ENCODE data around the gene EVI2B.

Gene EVI2B

DNA sequence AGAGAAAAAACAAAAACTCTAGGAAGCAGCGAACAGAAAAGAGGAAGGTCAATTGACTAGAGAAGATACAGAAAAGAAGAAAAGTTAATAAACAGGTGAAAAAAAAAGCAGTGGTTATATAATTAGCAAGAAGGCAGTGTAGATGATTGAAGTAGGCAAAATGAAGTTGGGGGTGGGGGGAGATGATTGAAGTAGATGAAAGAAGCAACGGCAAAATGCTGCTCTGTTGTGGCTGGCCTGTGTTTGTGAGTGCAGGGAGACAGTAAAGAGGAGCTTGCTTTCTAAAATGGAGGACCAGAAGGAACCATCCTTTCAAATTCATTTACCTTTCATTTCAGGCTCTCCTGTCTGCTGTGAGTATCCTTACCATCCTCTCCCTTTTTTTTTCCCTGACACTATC, 3.6 kb downstream of the EVI2B start:
- no peak overlapping the region for H3K27ac ChIP-seq (ENCODE audit: low read depth, low read length)
- no peak overlapping the region for H3K4me3 ChIP-seq (ENCODE audit: low read depth, low read length)
- H3K4me1 ChIP-seq (ENCODE audit: control insufficient read depth, insufficient read depth, low read length), result no peaks in the 10 kb centered on the region
- H3K27me3 ChIP-seq (ENCODE audit: control insufficient read depth, insufficient read depth, low read length), result no peaks in the 10 kb centered on the region
- no peaks in the 10 kb centered on the region for H3K36me3 ChIP-seq (ENCODE audit: control insufficient read depth, insufficient read depth, low read length)
- H3K9ac ChIP-seq (ENCODE audit: low read length), result no peak overlapping the region
- no peaks in the 10 kb centered on the region for H3K9me3 ChIP-seq (ENCODE audit: control insufficient read depth, insufficient read depth, low read depth, low read length)

DNA sequence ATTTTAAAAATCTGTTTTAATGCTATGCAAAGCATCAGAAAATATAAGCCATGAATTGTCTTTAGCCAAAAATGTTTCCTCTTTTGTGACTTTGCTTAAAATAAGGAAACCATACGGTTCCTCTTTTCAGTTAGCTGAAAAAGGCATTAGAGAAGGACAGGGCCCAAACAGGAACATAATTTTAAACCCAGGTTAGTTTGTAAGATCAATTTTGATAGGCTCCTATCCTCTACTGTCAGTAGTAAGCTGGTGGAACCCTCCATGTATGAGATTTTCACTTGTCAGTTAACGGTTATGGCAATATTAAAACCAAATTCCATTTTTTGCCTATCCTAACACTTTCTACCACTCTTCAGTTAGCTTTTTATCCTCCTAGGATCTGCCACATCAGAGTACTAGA, 4.3 kb downstream of the EVI2B start:
- no peak overlapping the region for H3K4me3 ChIP-seq (ENCODE audit: low read depth, low read length)
- no peaks in the 10 kb centered on the region for H3K9me3 ChIP-seq (ENCODE audit: control insufficient read depth, insufficient read depth, low read depth, low read length)
- H3K27me3 ChIP-seq (ENCODE audit: control insufficient read depth, insufficient read depth, low read length), result no peaks in the 10 kb centered on the region
- H3K36me3 ChIP-seq (ENCODE audit: control insufficient read depth, insufficient read depth, low read length), result no peaks in the 10 kb centered on the region
- H3K9ac ChIP-seq (ENCODE audit: low read length), result no peak overlapping the region
- no peak overlapping the region for H3K27ac ChIP-seq (ENCODE audit: low read depth, low read length)
- H3K4me1 ChIP-seq (ENCODE audit: control insufficient read depth, insufficient read depth, low read length), result no peaks in the 10 kb centered on the region

DNA sequence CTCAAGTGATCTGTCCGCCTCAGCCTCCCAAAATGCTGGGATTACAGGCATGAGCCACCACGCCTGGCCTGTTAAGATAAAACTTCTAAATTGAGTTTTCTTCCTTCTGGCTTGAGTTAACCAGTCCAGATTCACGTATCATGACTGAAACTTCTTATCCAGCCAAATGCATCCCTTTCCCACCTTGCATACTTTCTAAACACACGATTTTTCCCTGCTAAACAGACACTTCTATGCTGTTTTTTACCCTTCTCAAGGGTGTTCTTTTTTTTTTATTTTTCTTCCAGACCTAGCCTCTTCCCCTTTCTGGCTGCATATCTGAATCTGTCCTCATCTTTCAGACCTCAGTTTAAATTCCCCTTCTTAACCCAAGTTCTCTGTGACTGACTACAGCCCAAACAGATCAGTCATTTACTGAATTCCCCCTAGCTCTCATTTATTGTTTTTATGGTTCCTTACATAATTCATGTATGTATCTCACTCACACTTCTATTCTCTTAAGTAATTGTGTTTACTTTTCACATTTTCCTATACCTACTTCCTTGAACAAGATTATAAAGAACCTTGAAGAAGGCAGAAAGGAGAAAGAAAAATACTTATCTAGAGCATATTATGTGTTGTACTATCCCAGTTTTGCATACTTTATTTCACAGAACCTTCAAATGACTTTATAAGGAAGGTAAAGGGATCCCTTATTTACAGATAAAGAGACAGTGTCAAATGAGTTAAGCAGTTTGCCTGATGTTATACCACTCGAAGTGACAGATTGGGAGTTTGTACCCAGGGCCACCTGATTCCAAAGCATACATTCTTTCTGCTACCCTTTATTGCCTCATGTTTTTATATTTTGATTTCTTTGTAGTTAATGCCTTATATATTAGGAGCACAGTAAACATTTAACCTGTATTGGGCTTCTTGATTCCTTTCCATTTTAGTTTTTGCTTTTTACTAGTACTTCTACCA, 5.2 kb downstream of the EVI2B start:
- Histone ChIP-seq H3K9ac (ENCODE audit: low read length) (no peak overlapping the region), H3K9me3 (ENCODE audit: control insufficient read depth, insufficient read depth, low read depth, low read length) (no peaks in the 10 kb centered on the region), H3K27ac (ENCODE audit: low read depth, low read length) (no peak overlapping the region), H3K36me3 (ENCODE audit: control insufficient read depth, insufficient read depth, low read length) (no peaks in the 10 kb centered on the region), H3K4me3 (ENCODE audit: low read depth, low read length) (no peak overlapping the region), H3K4me1 (ENCODE audit: control insufficient read depth, insufficient read depth, low read length) (no peaks in the 10 kb centered on the region), H3K27me3 (ENCODE audit: control insufficient read depth, insufficient read depth, low read length) (no peaks in the 10 kb centered on the region)

DNA sequence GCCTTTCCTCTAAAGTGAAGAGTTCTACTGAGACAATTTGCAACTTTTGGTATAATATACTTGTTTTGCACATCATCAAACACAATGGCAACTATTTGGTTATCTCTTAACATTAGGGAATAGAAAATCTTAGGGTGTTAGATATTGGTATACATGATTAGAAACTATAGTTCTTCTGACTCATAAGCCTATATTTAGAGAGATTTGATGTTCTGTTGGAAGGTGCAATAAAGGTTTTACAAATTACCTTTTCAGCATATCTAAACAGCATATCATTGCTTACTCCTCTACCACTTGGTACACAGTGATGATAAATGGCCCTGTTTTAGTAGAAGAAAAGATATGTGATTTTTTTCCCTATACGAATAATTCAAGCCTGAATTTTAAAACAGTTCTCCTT, 6.2 kb downstream of the EVI2B start:
- no peaks in the 10 kb centered on the region for H3K27me3 ChIP-seq (ENCODE audit: control insufficient read depth, insufficient read depth, low read length)
- no peaks in the 10 kb centered on the region for H3K36me3 ChIP-seq (ENCODE audit: control insufficient read depth, insufficient read depth, low read length)
- H3K4me1 ChIP-seq (ENCODE audit: control insufficient read depth, insufficient read depth, low read length), result no peaks in the 10 kb centered on the region
- H3K9me3 ChIP-seq (ENCODE audit: control insufficient read depth, insufficient read depth, low read depth, low read length), result 0 out of 2 replicates have a peak, but pooled peaks cover 2% of the 10 kb centered on the region
- H3K9ac ChIP-seq (ENCODE audit: low read length), result no peak overlapping the region
- H3K4me3 ChIP-seq (ENCODE audit: low read depth, low read length), result no peak overlapping the region
- no peak overlapping the region for H3K27ac ChIP-seq (ENCODE audit: low read depth, low read length)

DNA sequence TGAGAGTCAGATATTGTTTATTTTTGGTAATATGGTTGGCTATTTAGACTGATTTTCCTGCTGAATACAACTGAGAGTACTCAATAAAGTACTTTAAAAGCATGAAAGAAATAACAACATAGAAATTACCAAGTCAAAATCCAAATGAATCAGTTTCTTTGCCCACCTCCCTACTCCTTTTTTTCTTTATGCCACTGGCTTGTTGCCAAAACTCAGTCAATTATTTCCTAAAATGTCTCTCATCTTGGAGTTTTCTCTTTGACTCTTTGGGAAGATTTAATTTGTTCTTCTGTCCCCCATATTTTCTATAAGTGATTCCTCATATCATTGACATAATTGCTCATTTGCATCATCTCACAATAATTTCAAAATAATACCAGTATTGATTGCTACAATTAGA, 14.2 kb downstream of the EVI2B start:
- Histone ChIP-seq H3K36me3 (ENCODE audit: control insufficient read depth, insufficient read depth, low read length) (no peaks in the 10 kb centered on the region), H3K4me1 (ENCODE audit: control insufficient read depth, insufficient read depth, low read length) (no peaks in the 10 kb centered on the region)

DNA sequence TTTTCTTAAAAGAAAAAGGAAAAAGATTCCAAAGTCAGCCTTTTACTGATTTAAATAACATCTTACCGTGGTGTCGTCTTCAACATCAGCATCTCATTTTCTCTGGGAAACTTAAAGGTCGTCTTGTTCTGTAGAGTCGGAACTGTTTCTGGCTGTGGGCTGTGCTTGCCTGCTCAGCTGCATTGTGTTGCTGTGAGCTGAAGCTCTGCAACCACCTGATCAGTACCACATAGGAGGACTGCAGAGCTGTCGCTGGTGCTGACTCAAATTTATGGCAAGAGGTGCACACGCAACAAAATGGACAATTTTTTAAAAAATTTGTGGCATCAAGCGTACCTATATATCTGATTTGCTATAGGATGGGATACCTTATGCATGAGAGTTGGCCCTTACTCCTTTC, 16.8 kb downstream of the EVI2B start, which contains the start of gene OMG:
OMG (minus strand) TSS at position 150 of the 400 bp plus-strand sequence. CDS start 908 bp downstream, outside the sequence.
- Histone ChIP-seq H3K4me3 (ENCODE audit: low read depth, low read length) (no peak within 1 kb of the TSS), H3K9me3 (ENCODE audit: control insufficient read depth, insufficient read depth, low read depth, low read length) (no peaks in the 10 kb centered on the region), H3K4me1 (ENCODE audit: control insufficient read depth, insufficient read depth, low read length) (no peaks in the 10 kb centered on the region), H3K36me3 (ENCODE audit: control insufficient read depth, insufficient read depth, low read length) (no peaks in the 10 kb centered on the region), H3K27ac (ENCODE audit: low read depth, low read length) (no peak within 1 kb of the TSS), H3K27me3 (ENCODE audit: control insufficient read depth, insufficient read depth, low read length) (no peaks in the 10 kb centered on the region), H3K9ac (ENCODE audit: low read length) (no peak within 1 kb of the TSS)

More for the DNA sequence above, 14.2 kb downstream of the EVI2B start:
- Histone ChIP-seq H3K9ac (ENCODE audit: low read length) (no peak overlapping the region), H3K4me3 (ENCODE audit: low read depth, low read length) (no peak overlapping the region), H3K27ac (ENCODE audit: low read depth, low read length) (no peak overlapping the region), H3K9me3 (ENCODE audit: control insufficient read depth, insufficient read depth, low read depth, low read length) (0 out of 2 replicates have a peak, but pooled peaks cover 2% of the 10 kb centered on the region), H3K27me3 (ENCODE audit: control insufficient read depth, insufficient read depth, low read length) (no peaks in the 10 kb centered on the region)

DNA sequence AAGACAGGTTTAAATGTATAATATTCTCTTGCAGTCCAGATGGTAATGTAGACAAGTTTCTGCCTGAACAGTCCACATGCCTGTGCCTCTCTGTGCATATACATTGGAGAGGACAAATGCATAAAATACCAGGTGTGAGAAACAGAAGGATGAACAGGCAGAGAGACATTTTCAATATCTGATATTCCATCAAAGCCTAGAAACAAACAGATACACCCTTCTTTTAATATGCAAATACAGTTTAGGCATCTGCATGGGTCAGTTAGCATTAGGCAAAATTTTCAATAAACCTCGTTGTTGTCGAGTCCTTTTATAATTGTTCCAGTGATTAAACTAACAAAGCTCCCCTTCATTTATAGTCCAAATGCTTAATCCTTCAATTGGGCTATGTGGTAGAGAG, 17.7 kb downstream of the EVI2B start:
- no peaks in the 10 kb centered on the region for H3K27me3 ChIP-seq (ENCODE audit: control insufficient read depth, insufficient read depth, low read length)
- no peak overlapping the region for H3K27ac ChIP-seq (ENCODE audit: low read depth, low read length)
- no peak overlapping the region for H3K4me3 ChIP-seq (ENCODE audit: low read depth, low read length)
- no peaks in the 10 kb centered on the region for H3K9me3 ChIP-seq (ENCODE audit: control insufficient read depth, insufficient read depth, low read depth, low read length)
- no peaks in the 10 kb centered on the region for H3K36me3 ChIP-seq (ENCODE audit: control insufficient read depth, insufficient read depth, low read length)
- H3K4me1 ChIP-seq (ENCODE audit: control insufficient read depth, insufficient read depth, low read length), result no peaks in the 10 kb centered on the region
- no peak overlapping the region for H3K9ac ChIP-seq (ENCODE audit: low read length)

DNA sequence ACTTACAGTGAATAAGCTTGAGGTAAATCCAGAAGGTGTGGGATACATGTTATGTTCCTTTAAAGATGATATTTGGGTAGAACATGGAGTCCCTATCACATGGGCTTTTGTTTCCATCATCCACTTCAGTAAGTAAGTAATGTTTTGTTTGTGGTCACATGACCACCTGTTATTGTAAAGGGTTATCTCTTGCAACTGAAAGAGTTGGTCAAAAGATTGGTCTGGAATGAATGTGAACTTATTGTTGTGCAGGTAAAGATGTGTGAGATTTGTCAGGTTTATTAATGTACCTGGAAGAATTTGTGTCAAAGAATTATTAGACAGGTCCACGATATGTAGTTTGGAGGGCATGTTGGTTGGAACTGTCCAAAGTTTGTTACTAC, 18.4 kb downstream of the EVI2B start:
- Histone ChIP-seq H3K9ac (ENCODE audit: low read length) (no peak overlapping the region), H3K9me3 (ENCODE audit: control insufficient read depth, insufficient read depth, low read depth, low read length) (no peaks in the 10 kb centered on the region), H3K27me3 (ENCODE audit: control insufficient read depth, insufficient read depth, low read length) (no peaks in the 10 kb centered on the region), H3K36me3 (ENCODE audit: control insufficient read depth, insufficient read depth, low read length) (no peaks in the 10 kb centered on the region), H3K27ac (ENCODE audit: low read depth, low read length) (no peak overlapping the region), H3K4me1 (ENCODE audit: control insufficient read depth, insufficient read depth, low read length) (no peaks in the 10 kb centered on the region), H3K4me3 (ENCODE audit: low read depth, low read length) (no peak overlapping the region)

DNA sequence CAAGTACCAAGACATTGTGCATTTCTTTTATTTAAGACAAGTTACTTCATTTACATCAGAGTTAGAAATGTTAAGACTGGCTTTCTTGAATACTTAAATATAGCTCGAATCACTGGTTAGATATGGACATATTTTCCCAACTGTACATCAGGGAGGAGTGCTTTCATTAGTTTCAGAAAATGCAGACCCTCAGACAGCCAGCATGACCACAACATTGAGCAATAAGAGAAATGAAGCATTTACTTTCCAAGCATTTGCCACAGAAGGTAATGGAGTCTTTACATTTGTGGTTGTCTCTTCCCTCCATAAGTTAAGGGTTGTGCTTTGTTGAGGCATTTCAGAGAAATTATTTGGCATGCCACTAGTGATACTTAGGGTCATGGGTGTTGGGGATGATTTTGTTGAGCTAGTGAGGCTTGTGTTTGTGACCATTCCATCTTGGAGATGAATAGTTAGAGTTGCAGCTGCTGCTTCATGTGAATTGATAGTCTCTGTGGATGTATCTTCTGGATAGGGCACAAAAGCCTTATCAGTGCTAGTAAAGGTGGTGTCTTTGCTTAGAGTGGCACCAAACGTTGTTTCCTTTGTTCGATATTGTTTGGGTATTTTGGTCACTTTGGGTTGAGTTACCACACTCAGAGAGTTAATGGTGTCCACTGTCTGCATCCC, 18.9 kb downstream of the EVI2B start:
- Histone ChIP-seq H3K9ac (ENCODE audit: low read length) (no peak overlapping the region), H3K4me3 (ENCODE audit: low read depth, low read length) (no peak overlapping the region), H3K36me3 (ENCODE audit: control insufficient read depth, insufficient read depth, low read length) (no peaks in the 10 kb centered on the region), H3K27ac (ENCODE audit: low read depth, low read length) (no peak overlapping the region), H3K4me1 (ENCODE audit: control insufficient read depth, insufficient read depth, low read length) (no peaks in the 10 kb centered on the region), H3K9me3 (ENCODE audit: control insufficient read depth, insufficient read depth, low read depth, low read length) (no peaks in the 10 kb centered on the region), H3K27me3 (ENCODE audit: control insufficient read depth, insufficient read depth, low read length) (no peaks in the 10 kb centered on the region)

DNA sequence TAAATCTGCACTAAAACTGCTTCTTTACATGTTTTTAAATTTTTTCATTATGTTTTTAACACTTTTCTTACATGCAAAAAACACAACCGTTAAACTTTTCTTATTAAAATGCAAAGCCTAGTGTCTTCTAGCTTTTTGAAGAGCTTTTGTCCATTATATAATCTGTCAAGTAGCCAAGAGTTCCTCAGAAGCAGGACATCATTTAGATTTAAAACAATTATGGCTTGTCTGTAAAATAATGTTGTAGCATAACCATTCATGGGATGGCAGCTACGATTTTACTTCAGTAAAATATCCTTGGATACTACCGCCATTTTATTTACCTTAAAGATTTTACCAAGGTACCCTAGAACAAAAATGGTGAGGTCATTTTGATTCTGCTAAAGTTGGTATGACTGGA, 19.6 kb downstream of the EVI2B start:
- Histone ChIP-seq H3K27me3 (ENCODE audit: control insufficient read depth, insufficient read depth, low read length) (no peaks in the 10 kb centered on the region), H3K4me1 (ENCODE audit: control insufficient read depth, insufficient read depth, low read length) (no peaks in the 10 kb centered on the region), H3K36me3 (ENCODE audit: control insufficient read depth, insufficient read depth, low read length) (no peaks in the 10 kb centered on the region), H3K9me3 (ENCODE audit: control insufficient read depth, insufficient read depth, low read depth, low read length) (no peaks in the 10 kb centered on the region), H3K4me3 (ENCODE audit: low read depth, low read length) (no peak overlapping the region), H3K9ac (ENCODE audit: low read length) (no peak overlapping the region), H3K27ac (ENCODE audit: low read depth, low read length) (no peak overlapping the region)

DNA sequence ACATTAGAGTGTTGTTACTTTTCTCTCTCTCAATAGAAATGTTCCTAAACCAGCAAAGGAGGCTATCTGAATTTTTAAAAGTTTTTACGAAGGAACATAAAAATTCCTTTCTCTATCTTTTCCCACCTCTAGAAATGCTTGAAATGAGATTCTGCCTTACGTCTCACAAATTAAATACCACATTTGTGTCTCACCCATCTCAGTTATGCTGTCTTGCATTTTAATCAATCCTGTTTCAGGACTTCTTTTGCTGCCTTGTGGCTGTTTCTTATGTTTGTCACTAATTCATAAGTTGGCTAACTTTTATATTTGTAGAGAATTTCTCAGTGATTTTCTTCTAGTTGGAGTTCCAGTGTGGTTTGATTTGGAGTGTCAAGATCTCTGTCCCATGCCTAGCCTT, 20.3 kb downstream of the EVI2B start:
- Histone ChIP-seq H3K9me3 (ENCODE audit: control insufficient read depth, insufficient read depth, low read depth, low read length) (no peaks in the 10 kb centered on the region), H3K27ac (ENCODE audit: low read depth, low read length) (no peak overlapping the region), H3K36me3 (ENCODE audit: control insufficient read depth, insufficient read depth, low read length) (no peaks in the 10 kb centered on the region), H3K9ac (ENCODE audit: low read length) (no peak overlapping the region), H3K4me3 (ENCODE audit: low read depth, low read length) (no peak overlapping the region), H3K27me3 (ENCODE audit: control insufficient read depth, insufficient read depth, low read length) (no peaks in the 10 kb centered on the region), H3K4me1 (ENCODE audit: control insufficient read depth, insufficient read depth, low read length) (no peaks in the 10 kb centered on the region)
